Measurements from ENCODE around the gene MRAP2. TPM values are rescaled to one million over a fixed set of nuclear protein-coding genes. Genes with fewer than 3 reads are reported as not detected.
"Not testable (repeated sequence)": the region's sequence is repeated elsewhere in the genome, so short reads cannot be mapped to it uniquely, and the experiment has no call there.

MRAP2 gene
- total RNA-seq, 1 donor from 2014 or later: 40.2 TPM

DNA sequence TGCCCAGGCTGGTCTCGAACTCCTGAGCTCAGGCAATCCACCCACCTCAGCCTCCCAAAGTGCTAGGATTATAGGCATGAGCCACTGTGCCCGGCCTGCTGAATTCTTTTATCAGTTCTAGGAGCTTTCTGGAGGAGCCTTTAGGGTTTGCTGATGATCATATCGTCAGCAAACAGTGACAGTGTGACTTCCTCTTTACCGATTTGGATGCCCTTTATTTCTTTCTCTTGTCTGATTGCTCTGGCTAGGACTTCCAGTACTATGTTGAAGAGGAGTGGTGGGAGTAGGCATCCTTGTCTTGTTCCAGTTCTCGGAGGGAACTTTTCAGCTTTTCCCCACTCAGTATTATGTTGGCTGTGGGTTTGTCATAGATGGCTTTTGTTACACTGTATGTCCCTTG, 35.3 kb downstream of the MRAP2 start:
- not testable (repeated sequence) for H3K4me1 ChIP-seq (ENCODE audit: control insufficient read depth in 3 of 3, insufficient read depth in 3 of 3, low read length in 3 of 3); H3K4me3 ChIP-seq (ENCODE audit: low read length in 3 of 3); H3K27me3 ChIP-seq (ENCODE audit: control insufficient read depth in 3 of 3, insufficient read depth in 3 of 3, low read length in 3 of 3); H3K27ac ChIP-seq (ENCODE audit: low read depth, low read length); H3K36me3 ChIP-seq (ENCODE audit: control insufficient read depth in 3 of 3, insufficient read depth in 3 of 3, low read length in 3 of 3); H3K9me3 ChIP-seq (ENCODE audit: control insufficient read depth in 3 of 3, low read length in 3 of 3); H3K9ac ChIP-seq (ENCODE audit: low read depth in 1 of 3, low read length in 3 of 3)

GRCh38 chr6:84072442-84072997, 38.9 kb downstream of the MRAP2 start:
- Histone ChIP-seq H3K9me3 (ENCODE audit: control insufficient read depth in 3 of 3, low read length in 3 of 3) (no peaks in the 10 kb centered on the region), H3K9ac (ENCODE audit: low read depth in 1 of 3, low read length in 3 of 3) (no peak overlapping the region), H3K4me1 (ENCODE audit: control insufficient read depth in 3 of 3, insufficient read depth in 3 of 3, low read length in 3 of 3) (no peaks in the 10 kb centered on the region), H3K4me3 (ENCODE audit: low read length in 3 of 3) (no peak overlapping the region), H3K27me3 (ENCODE audit: control insufficient read depth in 3 of 3, insufficient read depth in 3 of 3, low read length in 3 of 3) (no peaks in the 10 kb centered on the region), H3K27ac (ENCODE audit: low read depth, low read length) (no peak overlapping the region), H3K36me3 (ENCODE audit: control insufficient read depth in 3 of 3, insufficient read depth in 3 of 3, low read length in 3 of 3) (no peaks in the 10 kb centered on the region)

GRCh38 chr6:84074988-84075781, 41.6 kb downstream of the MRAP2 start:
- H3K4me1 ChIP-seq (ENCODE audit: control insufficient read depth in 3 of 3, insufficient read depth in 3 of 3, low read length in 3 of 3): peaks cover 0 to 4% (median 0%) of the 10 kb centered on the region in 3 donors
- H3K4me3 ChIP-seq (ENCODE audit: low read length in 3 of 3): no peak overlapping the region
- H3K36me3 ChIP-seq (ENCODE audit: control insufficient read depth in 3 of 3, insufficient read depth in 3 of 3, low read length in 3 of 3): no peaks in the 10 kb centered on the region
- H3K27ac ChIP-seq (ENCODE audit: low read depth, low read length): no peak overlapping the region
- H3K9me3 ChIP-seq (ENCODE audit: control insufficient read depth in 3 of 3, low read length in 3 of 3): no peaks in the 10 kb centered on the region
- H3K9ac ChIP-seq (ENCODE audit: low read depth in 1 of 3, low read length in 3 of 3): no peak overlapping the region
- no peaks in the 10 kb centered on the region for H3K27me3 ChIP-seq (ENCODE audit: control insufficient read depth in 3 of 3, insufficient read depth in 3 of 3, low read length in 3 of 3)

DNA sequence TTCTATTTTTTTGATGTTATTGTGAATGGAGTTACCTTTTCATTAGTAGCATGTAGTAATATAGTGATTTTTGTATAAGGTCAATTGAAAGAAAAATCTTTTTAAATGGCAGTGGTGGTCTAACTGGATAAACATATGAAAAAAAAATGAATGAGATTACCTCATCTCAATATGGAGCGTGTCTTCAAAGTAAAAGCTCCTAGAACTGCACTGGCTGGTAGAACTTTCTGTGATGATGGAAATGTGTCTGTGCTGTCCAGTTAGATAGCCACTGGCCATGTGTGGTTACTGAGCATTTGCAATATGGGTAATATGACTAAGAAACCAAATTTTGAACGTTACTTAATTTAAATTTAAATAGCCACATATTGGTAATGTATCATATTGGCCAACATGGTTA, 44.1 kb downstream of the MRAP2 start:
- peaks cover 0 to 4% (median 0%) of the 10 kb centered on the region in 3 donors for H3K4me1 ChIP-seq (ENCODE audit: control insufficient read depth in 3 of 3, insufficient read depth in 3 of 3, low read length in 3 of 3)
- no peak overlapping the region for H3K27ac ChIP-seq (ENCODE audit: low read depth, low read length)
- H3K9ac ChIP-seq (ENCODE audit: low read depth in 1 of 3, low read length in 3 of 3): no peak overlapping the region
- H3K27me3 ChIP-seq (ENCODE audit: control insufficient read depth in 3 of 3, insufficient read depth in 3 of 3, low read length in 3 of 3): no peaks in the 10 kb centered on the region
- H3K36me3 ChIP-seq (ENCODE audit: control insufficient read depth in 3 of 3, insufficient read depth in 3 of 3, low read length in 3 of 3): no peaks in the 10 kb centered on the region
- H3K9me3 ChIP-seq (ENCODE audit: control insufficient read depth in 3 of 3, low read length in 3 of 3): no peaks in the 10 kb centered on the region
- H3K4me3 ChIP-seq (ENCODE audit: low read length in 3 of 3): no peak overlapping the region

GRCh38 chr6:84078335-84078734, 44.8 kb downstream of the MRAP2 start:
- H3K4me3 ChIP-seq (ENCODE audit: low read length in 3 of 3): no peak overlapping the region
- H3K36me3 ChIP-seq (ENCODE audit: control insufficient read depth in 3 of 3, insufficient read depth in 3 of 3, low read length in 3 of 3): no peaks in the 10 kb centered on the region
- no peaks in the 10 kb centered on the region for H3K9me3 ChIP-seq (ENCODE audit: control insufficient read depth in 3 of 3, low read length in 3 of 3)
- H3K27ac ChIP-seq (ENCODE audit: low read depth, low read length): no peak overlapping the region
- H3K9ac ChIP-seq (ENCODE audit: low read depth in 1 of 3, low read length in 3 of 3): no peak overlapping the region
- no peaks in the 10 kb centered on the region for H3K27me3 ChIP-seq (ENCODE audit: control insufficient read depth in 3 of 3, insufficient read depth in 3 of 3, low read length in 3 of 3)
- H3K4me1 ChIP-seq (ENCODE audit: control insufficient read depth in 3 of 3, insufficient read depth in 3 of 3, low read length in 3 of 3): peaks cover 0 to 4% (median 0%) of the 10 kb centered on the region in 3 donors

DNA sequence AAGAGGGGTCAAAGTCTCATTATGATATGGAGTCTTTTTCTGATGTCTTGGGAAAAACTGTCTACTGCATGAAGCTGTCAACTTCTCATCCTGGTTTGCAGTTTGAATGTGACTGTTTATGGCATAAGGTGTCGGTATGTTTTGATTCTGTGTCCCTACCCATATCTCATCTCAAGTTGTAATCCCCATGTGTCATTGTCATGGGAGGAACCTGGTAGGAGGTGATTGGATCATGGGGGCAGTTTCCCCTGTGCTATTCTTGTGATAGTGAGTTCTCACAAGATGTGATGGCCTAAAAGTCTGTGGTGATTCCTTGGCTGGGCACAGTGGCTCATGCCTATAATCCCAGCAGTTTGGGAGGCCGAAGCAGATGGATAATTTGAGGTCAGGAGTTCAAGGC, 47.6 kb downstream of the MRAP2 start:
- H3K9ac ChIP-seq (ENCODE audit: low read depth in 1 of 3, low read length in 3 of 3): no peak overlapping the region
- H3K9me3 ChIP-seq (ENCODE audit: control insufficient read depth in 3 of 3, low read length in 3 of 3): no peaks in the 10 kb centered on the region
- H3K36me3 ChIP-seq (ENCODE audit: control insufficient read depth in 3 of 3, insufficient read depth in 3 of 3, low read length in 3 of 3): no peaks in the 10 kb centered on the region
- H3K27ac ChIP-seq (ENCODE audit: low read depth, low read length): no peak overlapping the region
- peaks cover 0 to 4% (median 0%) of the 10 kb centered on the region in 3 donors for H3K4me1 ChIP-seq (ENCODE audit: control insufficient read depth in 3 of 3, insufficient read depth in 3 of 3, low read length in 3 of 3)
- H3K27me3 ChIP-seq (ENCODE audit: control insufficient read depth in 3 of 3, insufficient read depth in 3 of 3, low read length in 3 of 3): no peaks in the 10 kb centered on the region
- no peak overlapping the region for H3K4me3 ChIP-seq (ENCODE audit: low read length in 3 of 3)

- no peaks in the 10 kb centered on the region for H3K27me3 ChIP-seq (ENCODE audit: control insufficient read depth in 3 of 3, insufficient read depth in 3 of 3, low read length in 3 of 3)
- no peak overlapping the region for H3K9ac ChIP-seq (ENCODE audit: low read depth in 1 of 3, low read length in 3 of 3)
- no peak overlapping the region for H3K4me3 ChIP-seq (ENCODE audit: low read length in 3 of 3)
- H3K36me3 ChIP-seq (ENCODE audit: control insufficient read depth in 3 of 3, insufficient read depth in 3 of 3, low read length in 3 of 3): no peaks in the 10 kb centered on the region
- H3K4me1 ChIP-seq (ENCODE audit: control insufficient read depth in 3 of 3, insufficient read depth in 3 of 3, low read length in 3 of 3): peaks cover 0 to 4% (median 0%) of the 10 kb centered on the region in 3 donors
- H3K9me3 ChIP-seq (ENCODE audit: control insufficient read depth in 3 of 3, low read length in 3 of 3): no peaks in the 10 kb centered on the region
- no peak overlapping the region for H3K27ac ChIP-seq (ENCODE audit: low read depth, low read length)
Measured at GRCh38 chr6:84082689-84083265, 49.2 kb downstream of the MRAP2 start.

- H3K27me3 ChIP-seq (ENCODE audit: control insufficient read depth in 3 of 3, insufficient read depth in 3 of 3, low read length in 3 of 3); H3K36me3 ChIP-seq (ENCODE audit: control insufficient read depth in 3 of 3, insufficient read depth in 3 of 3, low read length in 3 of 3); H3K4me1 ChIP-seq (ENCODE audit: control insufficient read depth in 3 of 3, insufficient read depth in 3 of 3, low read length in 3 of 3); H3K4me3 ChIP-seq (ENCODE audit: low read length in 3 of 3); H3K27ac ChIP-seq (ENCODE audit: low read depth, low read length); H3K9me3 ChIP-seq (ENCODE audit: control insufficient read depth in 3 of 3, low read length in 3 of 3); H3K9ac ChIP-seq (ENCODE audit: low read depth in 1 of 3, low read length in 3 of 3): not testable (repeated sequence)
Measured at GRCh38 chr6:84084705-84085104, 51.1 kb downstream of the MRAP2 start.

- Histone ChIP-seq H3K36me3 (ENCODE audit: control insufficient read depth in 3 of 3, insufficient read depth in 3 of 3, low read length in 3 of 3) (no peaks in the 10 kb centered on the region), H3K9me3 (ENCODE audit: control insufficient read depth in 3 of 3, low read length in 3 of 3) (no peaks in the 10 kb centered on the region), H3K9ac (ENCODE audit: low read depth in 1 of 3, low read length in 3 of 3) (no peak overlapping the region), H3K4me3 (ENCODE audit: low read length in 3 of 3) (no peak overlapping the region), H3K4me1 (ENCODE audit: control insufficient read depth in 3 of 3, insufficient read depth in 3 of 3, low read length in 3 of 3) (no peaks in the 10 kb centered on the region), H3K27ac (ENCODE audit: low read depth, low read length) (no peak overlapping the region), H3K27me3 (ENCODE audit: control insufficient read depth in 3 of 3, insufficient read depth in 3 of 3, low read length in 3 of 3) (no peaks in the 10 kb centered on the region)
Measured at GRCh38 chr6:84086056-84086455, 52.5 kb downstream of the MRAP2 start.
